ENCODE results near the gene KRT2. TPM values are rescaled to one million over a fixed set of nuclear protein-coding genes. Genes with fewer than 3 reads are reported as not detected.

The KRT2 gene
- total and polyA plus RNA-seq, 12 donors = not detected

- H3K4me1 ChIP-seq = peaks cover 0 to 7% (median 4%) of the 10 kb centered on the region in 9 donors
- no peak overlapping the region for H3K4me3 ChIP-seq
- H3K9me3 ChIP-seq = no peaks in the 10 kb centered on the region
- no peak for DNase-seq
- no peak overlapping the region for H3K27ac ChIP-seq
- intact Hi-C loops (cut with DNase I) = no loop called here
- 64 to 69% methylated on average over 7 of the region's 7 CpGs for WGBS, 2 donors
- no peaks in the 10 kb centered on the region for H3K36me3 ChIP-seq
- peaks cover 0 to 24% (median 1%) of the 10 kb centered on the region in 7 donors for H3K27me3 ChIP-seq
- ATAC-seq = no peak
- TF ChIP-seq CTCF (IDR thresholded peaks at IDR 0.05) = no peak
Observed at GRCh38 chr12:52659395-52659794, 7.4 kb upstream of the KRT2 start.

- DNase-seq = no peak
- H3K9me3 ChIP-seq = no peaks in the 10 kb centered on the region
- intact Hi-C loops (cut with DNase I) = no loop called here
- no peaks in the 10 kb centered on the region for H3K36me3 ChIP-seq
- H3K4me3 ChIP-seq = no peak overlapping the region
- no peak overlapping the region for H3K27ac ChIP-seq
- H3K4me1 ChIP-seq = peaks cover 0 to 7% (median 4%) of the 10 kb centered on the region in 9 donors
- WGBS, 2 donors = 78 to 87% methylated on average over 4 of the region's 4 CpGs
- TF ChIP-seq CTCF (IDR thresholded peaks at IDR 0.05) = no peak
- H3K27me3 ChIP-seq = peaks cover 0 to 23% (median 0%) of the 10 kb centered on the region in 7 donors
- no peak for ATAC-seq
Observed at GRCh38 chr12:52658196-52658595, 6.2 kb upstream of the KRT2 start.

GRCh38 chr12:52657250-52657902 is 5.4 kb upstream of the KRT2 start:
- intact Hi-C loops (cut with DNase I) = no loop called here
- TF ChIP-seq CTCF (IDR thresholded peaks at IDR 0.05) = no peak
- Histone ChIP-seq H3K4me1 (peaks cover 0 to 7% (median 4%) of the 10 kb centered on the region in 9 donors), H3K36me3 (no peaks in the 10 kb centered on the region), H3K27me3 (peaks cover 0 to 31% (median 0%) of the 10 kb centered on the region in 7 donors), H3K9me3 (no peaks in the 10 kb centered on the region), H3K4me3 (no peak overlapping the region), H3K27ac (no peak overlapping the region)
- DNase-seq (no peak), ATAC-seq (no peak)
- 93 to 95% methylated on average over 6 of the region's 6 CpGs for WGBS, 2 donors

GRCh38 chr12:52656616-52657015 is 4.6 kb upstream of the KRT2 start:
- no peak for TF ChIP-seq CTCF (IDR thresholded peaks at IDR 0.05)
- no peak overlapping the region for H3K4me3 ChIP-seq
- intact Hi-C loops (cut with DNase I) = no loop called here
- no peaks in the 10 kb centered on the region for H3K36me3 ChIP-seq
- H3K9me3 ChIP-seq = no peaks in the 10 kb centered on the region
- WGBS, 2 donors = 72 to 83% methylated on average over 4 of the region's 4 CpGs
- no peak overlapping the region for H3K27ac ChIP-seq
- DNase-seq (no peak), ATAC-seq (peak in 2 of 8 donors; percentile 19 to 40)
- peaks cover 0 to 31% (median 0%) of the 10 kb centered on the region in 7 donors for H3K27me3 ChIP-seq
- H3K4me1 ChIP-seq = peaks cover 0 to 7% (median 0%) of the 10 kb centered on the region in 9 donors
